Measurements from ENCODE around the gene GPHN.
"Not testable (repeated sequence)": the region's sequence is repeated elsewhere in the genome, so short reads cannot be mapped to it uniquely, and the experiment has no call there.

The GPHN gene

DNA sequence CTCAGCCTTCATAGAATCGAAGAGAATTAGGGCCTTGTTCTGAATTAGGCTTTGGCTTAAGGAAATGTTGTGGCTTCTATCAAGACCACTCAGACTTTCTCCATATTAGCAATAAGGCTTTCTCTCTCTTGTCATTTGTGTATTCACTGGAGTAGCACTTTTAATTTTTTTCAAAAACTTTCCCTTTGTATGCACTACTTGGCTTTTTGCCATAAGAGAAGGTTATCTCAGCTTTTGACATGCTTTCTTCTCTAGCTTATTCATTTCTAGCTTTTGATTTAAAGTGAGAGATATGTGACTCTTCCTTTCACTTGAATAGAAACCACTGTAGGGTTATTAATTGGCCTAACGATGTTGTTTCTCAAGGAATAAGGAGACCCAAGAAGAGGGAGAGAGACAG is 244.2 kb downstream of the GPHN start:
- in situ Hi-C loops (cut with MboI; ENCODE audit: low sequenced_read_pairs): no loop called here
- Histone ChIP-seq H3K4me1 (peaks cover 7% of the 10 kb centered on the region; the same call in 1 of the 2 replicates), H3K27me3 (ENCODE audit: low read depth) (no peaks in the 10 kb centered on the region), H3K9me3 (no peaks in the 10 kb centered on the region), H3K36me3 (replicated peaks) (no peaks in the 10 kb centered on the region), H3K4me3 (no peak overlapping the region)
- DNase-seq (ENCODE audit: low spot score in 2 of 2): no peak

DNA sequence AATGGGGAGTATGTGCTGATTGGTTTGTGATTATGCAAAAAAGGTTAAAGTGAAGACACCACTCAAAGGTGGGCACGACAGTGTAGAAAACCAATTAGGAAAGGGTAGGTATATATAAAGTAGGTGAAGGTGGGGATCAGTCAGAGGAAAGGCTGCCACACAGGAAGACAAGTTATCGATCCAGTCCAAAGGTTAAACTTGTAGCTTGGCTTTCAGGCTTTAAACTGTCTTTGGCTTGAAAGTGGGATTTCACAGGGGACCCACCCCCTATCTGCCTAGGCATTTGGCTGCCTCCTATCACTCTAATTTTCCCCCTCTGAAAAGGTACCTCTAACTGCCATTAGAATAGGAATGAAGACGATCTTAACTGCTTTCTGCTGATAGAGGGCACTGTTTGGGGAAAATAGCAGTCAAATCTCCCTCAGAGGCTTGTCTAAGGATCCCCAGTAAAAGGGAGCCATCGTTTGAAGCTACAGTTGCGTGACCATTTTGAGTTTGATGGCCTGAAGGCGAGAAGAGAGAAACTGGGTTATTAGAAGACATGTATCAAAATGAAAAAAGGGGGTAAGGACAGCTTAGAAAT is 250.2 kb downstream of the GPHN start:
- no peaks in the 10 kb centered on the region for H3K9me3 ChIP-seq
- no peak overlapping the region for H3K4me3 ChIP-seq
- no peak for DNase-seq (ENCODE audit: low spot score in 2 of 2)
- H3K4me1 ChIP-seq: peaks cover 7% of the 10 kb centered on the region; the same call in 1 of the 2 replicates
- in situ Hi-C loops (cut with MboI; ENCODE audit: low sequenced_read_pairs): no loop called here
- no peaks in the 10 kb centered on the region for H3K27me3 ChIP-seq (ENCODE audit: low read depth)
- H3K36me3 ChIP-seq (replicated peaks): no peaks in the 10 kb centered on the region

DNA sequence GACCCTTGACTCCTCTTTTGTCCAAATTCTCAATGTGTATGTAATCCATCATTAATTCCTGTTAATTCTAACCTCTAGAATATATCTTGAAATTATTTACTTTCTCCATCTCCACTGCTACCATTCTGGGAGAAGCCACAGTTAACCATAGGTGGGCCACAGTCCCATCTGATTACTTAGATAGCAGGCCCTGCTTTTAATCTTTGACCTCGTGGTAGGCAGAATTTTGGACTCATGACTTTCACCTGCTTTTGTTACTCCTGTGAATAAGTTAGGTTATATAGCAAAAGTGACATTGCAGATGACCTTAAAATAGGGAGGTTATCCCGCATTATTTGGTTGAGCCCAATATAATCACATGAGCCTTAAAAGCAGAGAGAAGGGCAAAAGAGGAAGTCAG is 264.2 kb downstream of the GPHN start:
- in situ Hi-C loops (cut with MboI; ENCODE audit: low sequenced_read_pairs): no loop called here

DNA sequence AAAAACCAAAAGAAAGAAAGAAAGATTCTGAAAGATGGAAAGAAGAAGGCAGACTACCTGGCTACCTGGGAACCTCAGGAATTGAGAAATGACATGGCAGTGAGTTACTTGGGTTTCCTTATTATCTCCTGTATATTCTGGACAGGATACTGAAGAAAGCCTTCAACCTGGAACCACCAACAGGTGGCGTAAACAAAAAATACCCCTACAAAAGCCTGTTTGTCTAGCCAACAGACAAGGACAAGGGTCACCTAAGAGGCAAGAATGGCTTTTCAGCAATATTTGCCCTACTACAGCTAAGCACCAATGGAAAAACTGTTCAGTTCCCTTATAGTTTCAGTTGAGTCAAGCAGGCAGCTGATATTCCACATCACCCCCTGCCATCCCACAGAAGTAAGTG is 274.9 kb downstream of the GPHN start:
- DNase-seq (ENCODE audit: low spot score in 2 of 2): no peak
- in situ Hi-C loops (cut with MboI; ENCODE audit: low sequenced_read_pairs): no loop called here
- H3K9me3 ChIP-seq: no peaks in the 10 kb centered on the region

More for the DNA sequence above, 264.2 kb downstream of the GPHN start:
- no peaks in the 10 kb centered on the region for H3K36me3 ChIP-seq (replicated peaks)
- no peaks in the 10 kb centered on the region for H3K4me1 ChIP-seq
- no peaks in the 10 kb centered on the region for H3K9me3 ChIP-seq
- no peaks in the 10 kb centered on the region for H3K27me3 ChIP-seq (ENCODE audit: low read depth)
- no peak overlapping the region for H3K4me3 ChIP-seq
- no peak for DNase-seq (ENCODE audit: low spot score in 2 of 2)

DNA sequence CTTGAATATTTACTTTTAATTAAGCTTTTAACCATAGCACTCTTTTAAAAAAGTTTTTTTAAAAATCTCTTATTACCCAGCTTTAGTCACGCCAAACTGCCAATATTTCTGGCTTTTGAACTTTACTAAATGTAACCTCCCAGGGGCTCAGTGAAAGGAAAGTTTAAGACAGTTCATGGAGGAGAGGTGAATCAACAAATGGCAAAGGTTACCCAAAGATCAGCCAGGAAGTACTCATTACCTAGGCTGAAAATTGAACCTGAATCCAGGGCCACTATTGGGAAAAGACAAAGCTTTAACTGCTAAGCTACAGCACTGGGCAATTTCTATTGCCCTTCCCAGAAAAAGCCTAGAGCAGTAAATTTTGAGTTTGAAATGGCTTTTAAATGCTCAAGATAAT is 282.2 kb downstream of the GPHN start:
- no peak overlapping the region for H3K4me3 ChIP-seq
- H3K27me3 ChIP-seq (ENCODE audit: low read depth): no peaks in the 10 kb centered on the region
- in situ Hi-C loops (cut with MboI; ENCODE audit: low sequenced_read_pairs): no loop called here
- no peaks in the 10 kb centered on the region for H3K9me3 ChIP-seq
- H3K4me1 ChIP-seq: no peaks in the 10 kb centered on the region
- DNase-seq (ENCODE audit: low spot score in 2 of 2): no peak
- H3K36me3 ChIP-seq (replicated peaks): no peaks in the 10 kb centered on the region

More for the DNA sequence above, 274.9 kb downstream of the GPHN start:
- Histone ChIP-seq H3K4me1 (no peaks in the 10 kb centered on the region), H3K4me3 (no peak overlapping the region), H3K27me3 (ENCODE audit: low read depth) (no peaks in the 10 kb centered on the region), H3K36me3 (replicated peaks) (no peaks in the 10 kb centered on the region)

DNA sequence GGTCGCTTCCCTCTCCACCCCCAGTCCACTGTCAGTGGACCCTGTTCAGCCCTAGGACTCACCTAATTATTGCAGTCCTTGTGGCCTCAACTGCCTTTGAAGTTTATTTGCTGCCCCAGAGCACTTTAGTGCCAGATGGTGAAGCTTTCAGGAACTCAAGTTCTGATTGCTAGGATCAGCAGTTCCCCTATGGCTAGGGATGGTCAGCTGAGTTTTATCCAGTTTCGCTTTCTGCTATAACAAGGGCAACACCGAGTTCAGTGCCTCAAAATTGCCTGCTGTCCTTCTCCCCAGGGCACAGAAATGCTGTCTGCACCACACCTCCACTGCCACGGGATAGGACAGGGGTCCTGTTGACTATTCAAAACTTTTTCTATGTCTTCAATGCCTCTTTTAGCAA is 295.0 kb downstream of the GPHN start:
- no peak for DNase-seq (ENCODE audit: low spot score in 2 of 2)
- in situ Hi-C loops (cut with MboI; ENCODE audit: low sequenced_read_pairs): no loop called here
- Histone ChIP-seq H3K36me3 (replicated peaks) (no peaks in the 10 kb centered on the region), H3K9me3 (no peaks in the 10 kb centered on the region), H3K4me3 (no peak overlapping the region), H3K27me3 (ENCODE audit: low read depth) (no peaks in the 10 kb centered on the region), H3K4me1 (no peaks in the 10 kb centered on the region)

DNA sequence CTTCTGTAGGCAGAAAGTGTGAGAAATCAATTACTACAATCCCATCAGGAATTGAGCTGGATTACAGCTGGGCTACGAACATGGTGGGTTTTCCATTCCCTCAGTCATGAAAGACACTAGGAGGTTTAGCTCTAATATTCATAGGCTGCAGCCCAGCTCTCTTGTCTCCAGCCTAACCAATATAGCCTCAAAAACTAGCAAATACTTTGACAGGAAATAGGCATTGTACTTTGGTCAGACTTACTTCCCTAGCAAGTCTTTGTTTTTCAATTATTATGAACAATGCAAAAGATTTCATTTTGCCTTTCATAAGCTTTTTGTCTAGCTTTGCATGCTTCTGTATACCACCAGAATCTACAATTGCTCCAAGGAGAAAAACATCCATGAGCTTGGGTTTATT is 296.2 kb downstream of the GPHN start:
- Histone ChIP-seq H3K4me3 (no peak overlapping the region), H3K36me3 (replicated peaks) (no peaks in the 10 kb centered on the region), H3K27me3 (ENCODE audit: low read depth) (no peaks in the 10 kb centered on the region), H3K9me3 (no peaks in the 10 kb centered on the region), H3K4me1 (no peaks in the 10 kb centered on the region)
- DNase-seq (ENCODE audit: low spot score in 2 of 2): no peak
- in situ Hi-C loops (cut with MboI; ENCODE audit: low sequenced_read_pairs): no loop called here

DNA sequence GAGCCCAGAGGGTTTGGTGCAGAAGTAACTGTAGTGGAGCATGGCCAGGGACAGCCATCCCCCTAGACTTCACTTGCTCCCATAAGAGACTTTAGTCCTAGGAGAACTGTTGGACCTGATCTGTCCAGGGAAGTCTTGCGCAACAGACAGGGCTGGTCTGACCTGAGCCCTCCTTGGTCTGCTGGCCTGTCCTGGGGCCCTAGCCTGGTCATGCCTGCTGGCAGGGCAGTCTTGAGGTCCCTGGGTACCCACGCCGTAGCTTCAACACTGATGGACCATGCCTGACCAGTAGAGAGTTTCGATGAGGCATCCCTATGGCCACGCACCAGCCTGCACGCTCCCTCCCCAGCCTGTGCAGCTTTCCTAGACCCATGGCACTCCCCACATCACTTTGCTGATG is 305.7 kb downstream of the GPHN start:
- Histone ChIP-seq H3K27me3 (ENCODE audit: low read depth) (no peaks in the 10 kb centered on the region), H3K36me3 (replicated peaks) (no peaks in the 10 kb centered on the region), H3K4me3 (no peak overlapping the region), H3K4me1 (no peaks in the 10 kb centered on the region), H3K9me3 (no peaks in the 10 kb centered on the region; the same call in 1 of the 2 replicates)
- no peak for DNase-seq (ENCODE audit: low spot score in 2 of 2)
- in situ Hi-C loops (cut with MboI; ENCODE audit: low sequenced_read_pairs): no loop called here

DNA sequence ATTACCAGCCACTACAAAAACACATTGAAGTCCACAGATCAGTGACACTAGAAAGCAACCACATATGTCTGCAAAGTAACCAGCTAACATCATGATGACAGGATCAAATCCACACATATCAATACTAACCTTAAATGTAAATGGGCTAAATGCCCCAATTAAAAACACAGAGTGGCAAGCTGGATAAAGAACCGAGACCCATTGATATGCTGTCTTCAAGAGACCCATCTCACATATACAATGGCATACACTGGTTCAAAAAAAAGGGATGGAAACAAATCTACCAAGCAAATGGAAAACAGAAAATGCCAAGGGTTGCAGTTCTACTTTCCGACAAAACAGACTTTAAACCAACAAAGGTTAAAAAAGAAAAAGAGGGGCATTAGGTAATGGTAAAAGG is 307.7 kb downstream of the GPHN start:
- DNase-seq (ENCODE audit: low spot score in 2 of 2): no peak
- no peaks in the 10 kb centered on the region for H3K36me3 ChIP-seq (replicated peaks)
- no peaks in the 10 kb centered on the region for H3K4me1 ChIP-seq
- in situ Hi-C loops (cut with MboI; ENCODE audit: low sequenced_read_pairs): no loop called here
- no peaks in the 10 kb centered on the region; the same call in 1 of the 2 replicates for H3K9me3 ChIP-seq
- no peaks in the 10 kb centered on the region for H3K27me3 ChIP-seq (ENCODE audit: low read depth)
- H3K4me3 ChIP-seq: no peak overlapping the region

DNA sequence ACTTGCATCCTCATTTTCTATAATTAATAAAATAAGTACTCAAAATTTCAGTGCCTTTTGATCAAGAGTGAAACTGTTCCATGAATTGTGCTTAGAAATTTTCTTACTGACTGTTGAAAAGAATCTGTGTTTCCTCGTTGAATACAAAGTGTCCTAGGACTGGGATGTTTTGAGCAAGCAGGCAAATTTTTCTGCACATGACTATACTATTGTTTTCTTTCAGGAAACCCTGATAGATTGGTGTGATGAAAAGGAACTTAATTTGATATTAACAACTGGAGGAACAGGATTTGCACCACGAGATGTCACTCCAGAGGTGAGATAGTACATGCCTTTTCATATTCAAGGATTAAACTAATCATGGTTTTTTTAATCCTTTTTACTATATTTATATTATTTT is 316.3 kb downstream of the GPHN start:
- Histone ChIP-seq H3K36me3 (replicated peaks) (no peaks in the 10 kb centered on the region), H3K27me3 (ENCODE audit: low read depth) (no peaks in the 10 kb centered on the region), H3K9me3 (no peaks in the 10 kb centered on the region), H3K4me3 (no peak overlapping the region), H3K4me1 (peaks cover 12% of the 10 kb centered on the region)
- DNase-seq (ENCODE audit: low spot score in 2 of 2): peak in 1 of 2 experiments; percentile 51
- in situ Hi-C loops (cut with MboI; ENCODE audit: low sequenced_read_pairs): no loop called here

DNA sequence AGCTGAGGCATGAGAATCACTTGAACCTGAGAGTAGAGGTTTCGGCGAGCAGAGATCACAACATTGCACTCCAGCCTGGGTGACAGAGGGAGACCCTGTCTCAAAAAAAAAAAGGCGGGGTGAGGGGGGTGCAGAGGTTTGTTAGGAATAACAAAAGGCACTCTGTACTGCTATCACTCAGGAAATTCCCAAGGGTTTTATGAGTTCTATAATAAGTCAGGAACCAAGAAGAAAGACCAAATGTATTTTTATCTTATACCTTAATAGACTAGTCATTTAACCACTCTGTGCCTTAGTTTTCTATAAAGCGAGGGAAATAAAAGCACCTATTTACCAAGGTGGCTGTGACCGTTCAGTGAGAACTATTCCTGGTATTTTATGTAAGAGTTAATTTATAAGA is 319.2 kb downstream of the GPHN start:
- in situ Hi-C loops (cut with MboI; ENCODE audit: low sequenced_read_pairs): no loop called here
- DNase-seq (ENCODE audit: low spot score in 2 of 2): no peak

DNA sequence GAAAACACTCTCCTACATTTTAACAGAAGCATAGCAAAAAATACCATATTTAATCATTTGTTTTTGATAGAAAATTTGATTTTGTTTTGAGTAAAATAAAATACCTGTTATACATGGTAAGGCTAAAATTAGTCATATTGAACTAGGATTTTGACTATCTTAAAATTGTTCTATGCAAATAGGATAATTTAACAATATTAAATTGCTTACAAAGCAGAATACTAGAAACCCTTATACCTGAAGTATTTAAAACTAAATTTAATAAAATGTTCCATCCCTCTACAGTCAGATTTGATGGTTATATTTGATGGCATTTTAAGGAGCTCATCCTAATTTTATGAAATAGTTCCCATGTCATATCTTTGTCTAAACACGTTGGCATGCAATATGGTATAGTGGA is 323.2 kb downstream of the GPHN start:
- H3K4me3 ChIP-seq: no peak overlapping the region
- H3K9me3 ChIP-seq: no peaks in the 10 kb centered on the region
- DNase-seq (ENCODE audit: low spot score in 2 of 2): no peak
- no peaks in the 10 kb centered on the region; the same call in 1 of the 2 replicates for H3K4me1 ChIP-seq
- no peaks in the 10 kb centered on the region for H3K36me3 ChIP-seq (replicated peaks)
- no peaks in the 10 kb centered on the region for H3K27me3 ChIP-seq (ENCODE audit: low read depth)
- in situ Hi-C loops (cut with MboI; ENCODE audit: low sequenced_read_pairs): no loop called here

More for the DNA sequence above, 319.2 kb downstream of the GPHN start:
- H3K4me3 ChIP-seq: no peak overlapping the region
- H3K36me3 ChIP-seq (replicated peaks): no peaks in the 10 kb centered on the region
- H3K9me3 ChIP-seq: no peaks in the 10 kb centered on the region
- H3K4me1 ChIP-seq: peaks cover 12% of the 10 kb centered on the region
- H3K27me3 ChIP-seq (ENCODE audit: low read depth): no peaks in the 10 kb centered on the region

DNA sequence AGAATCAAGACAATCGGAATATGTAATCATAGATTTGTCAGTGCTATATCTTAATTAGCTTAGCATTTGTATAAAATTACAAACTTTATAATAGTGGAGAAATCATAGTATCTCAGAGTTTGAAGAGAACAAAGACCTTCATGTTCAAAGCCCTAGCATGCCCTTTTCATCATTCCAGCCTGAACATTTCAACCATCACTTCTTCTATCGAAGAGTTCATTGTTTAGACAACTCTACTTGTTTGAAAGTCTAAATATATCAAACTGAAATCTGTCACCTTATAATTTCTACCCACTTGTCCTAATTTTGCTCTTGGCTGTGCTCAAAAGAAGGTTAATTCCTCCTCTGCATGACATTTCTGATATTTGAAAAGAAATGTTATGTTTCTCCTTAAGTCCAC is 325.9 kb downstream of the GPHN start:
- H3K9me3 ChIP-seq: no peaks in the 10 kb centered on the region
- DNase-seq (ENCODE audit: low spot score in 2 of 2): no peak
- no peaks in the 10 kb centered on the region for H3K27me3 ChIP-seq (ENCODE audit: low read depth)
- peaks cover 3% of the 10 kb centered on the region; the same call in 1 of the 2 replicates for H3K4me1 ChIP-seq
- H3K4me3 ChIP-seq: no peak overlapping the region
- H3K36me3 ChIP-seq (replicated peaks): no peaks in the 10 kb centered on the region
- in situ Hi-C loops (cut with MboI; ENCODE audit: low sequenced_read_pairs): no loop called here

DNA sequence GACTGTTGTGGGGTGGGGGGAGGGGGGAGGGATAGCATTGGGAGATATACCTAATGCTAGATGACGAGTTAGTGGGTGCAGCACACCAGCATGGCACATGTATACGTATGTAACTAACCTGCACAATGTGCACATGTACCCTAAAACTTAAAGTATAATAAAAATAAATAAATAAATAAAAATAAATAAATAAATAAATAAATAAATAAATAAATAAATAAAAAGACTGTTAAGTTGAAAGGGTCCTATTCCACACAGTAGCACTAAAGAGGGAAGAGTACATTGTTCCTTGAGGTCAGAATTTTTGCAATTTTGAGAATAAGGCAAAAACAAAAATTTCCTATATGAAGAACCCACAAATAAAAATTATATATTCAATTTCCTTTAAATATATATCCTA is 329.5 kb downstream of the GPHN start:
- DNase-seq (ENCODE audit: low spot score in 2 of 2); H3K4me3 ChIP-seq; H3K27me3 ChIP-seq (ENCODE audit: low read depth); H3K9me3 ChIP-seq; H3K4me1 ChIP-seq; H3K36me3 ChIP-seq (replicated peaks); in situ Hi-C loops (cut with MboI; ENCODE audit: low sequenced_read_pairs): not testable (repeated sequence)

DNA sequence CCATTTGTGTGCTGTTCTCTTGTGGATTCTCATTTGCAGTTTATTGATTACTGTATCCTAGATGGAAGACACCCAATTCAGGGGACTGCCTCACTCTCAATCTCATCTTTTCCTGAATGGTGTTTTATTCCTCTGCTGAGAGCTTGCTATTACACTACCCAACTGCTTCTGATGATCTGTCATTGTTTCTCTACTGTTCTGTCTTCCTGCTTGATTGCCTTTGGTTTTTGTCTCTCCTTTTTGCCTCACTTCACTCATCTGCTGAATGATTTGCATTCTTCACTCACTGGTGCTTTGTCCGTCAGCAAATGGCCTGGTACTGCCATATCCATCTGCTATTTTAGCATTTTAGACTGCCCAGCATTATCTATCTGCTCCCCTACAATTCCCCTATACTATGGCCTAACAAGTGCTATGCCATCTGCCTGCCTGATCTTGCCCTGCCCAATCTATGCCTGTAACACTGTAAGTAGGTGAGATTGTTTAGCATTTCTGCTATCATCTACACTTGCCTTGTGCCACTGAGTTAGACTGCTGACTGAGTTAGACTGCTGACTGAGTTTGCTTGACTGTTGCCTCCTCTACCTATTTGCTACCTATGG is 335.1 kb downstream of the GPHN start:
- Histone ChIP-seq H3K4me1 (peaks cover 10% of the 10 kb centered on the region), H3K27me3 (ENCODE audit: low read depth) (no peaks in the 10 kb centered on the region), H3K4me3 (no peak overlapping the region), H3K36me3 (replicated peaks) (no peaks in the 10 kb centered on the region), H3K9me3 (no peaks in the 10 kb centered on the region)
- no peak for DNase-seq (ENCODE audit: low spot score in 2 of 2)
- in situ Hi-C loops (cut with MboI; ENCODE audit: low sequenced_read_pairs): no loop called here
